Measurements from ENCODE around the gene KNG1. TPM values are rescaled to one million over a fixed set of nuclear protein-coding genes. Genes with fewer than 3 reads are reported as not detected.

The KNG1 gene
- polyA plus RNA-seq, 3 donors, result 0.02 to 0.04 TPM; not detected in 1

- 72 to 80% (median 80%) methylated on average over 11 of the region's 11 CpGs for WGBS, 3 donors
- no peak overlapping the region for H3K27ac ChIP-seq (ENCODE audit: low read depth, low read length)
Observed at GRCh38 chr3:186759231-186759930, 42.2 kb downstream of the KNG1 start.

- 94 to 96% (median 95%) methylated on average over 10 of the region's 10 CpGs for WGBS, 3 donors
- no peak overlapping the region for H3K27ac ChIP-seq (ENCODE audit: low read depth, low read length)
Observed at GRCh38 chr3:186760141-186760833, 43.1 kb downstream of the KNG1 start.

GRCh38 chr3:186760897-186761447 lies 43.8 kb downstream of the KNG1 start:
- 86 to 95% (median 94%) methylated on average over 8 of the region's 8 CpGs for WGBS, 3 donors
- no peak overlapping the region for H3K27ac ChIP-seq (ENCODE audit: low read depth, low read length)

- 6 to 11% (median 9%) methylated on average over 26 of the region's 26 CpGs for WGBS, 3 donors
Observed at GRCh38 chr3:186772281-186772694, 55.1 kb downstream of the KNG1 start.

GRCh38 chr3:186772701-186773417 lies 55.7 kb downstream of the KNG1 start:
- WGBS, 3 donors, result 16 to 21% (median 20%) methylated on average over 28 of the region's 28 CpGs
- no peak overlapping the region for H3K27ac ChIP-seq (ENCODE audit: low read depth, low read length)

More at GRCh38 chr3:186772281-186772694, 55.1 kb downstream of the KNG1 start:
- no peak overlapping the region for H3K27ac ChIP-seq (ENCODE audit: low read depth, low read length)

- WGBS, 3 donors, result 59 to 74% (median 64%) methylated on average over 8 of the region's 8 CpGs
Observed at GRCh38 chr3:186775999-186776398, 58.8 kb downstream of the KNG1 start.

GRCh38 chr3:186779204-186779603 lies 62.0 kb downstream of the KNG1 start:
- no peak overlapping the region for H3K27ac ChIP-seq (ENCODE audit: low read depth, low read length)
- 87 to 96% (median 93%) methylated on average over 5 of the region's 5 CpGs for WGBS, 3 donors

More at GRCh38 chr3:186775999-186776398, 58.8 kb downstream of the KNG1 start:
- H3K27ac ChIP-seq (ENCODE audit: low read depth, low read length), result no peak overlapping the region

GRCh38 chr3:186782542-186783057 lies 65.4 kb downstream of the KNG1 start:
- peak overlapping the region; percentile 75 for H3K27ac ChIP-seq (ENCODE audit: low read depth, low read length)
- 1 to 5% (median 3%) methylated on average over 21 of the region's 21 CpGs for whole genome bisulfite sequencing, 3 donors

- H3K27ac ChIP-seq (ENCODE audit: low read depth, low read length), result peak within 1 kb of the TSS; percentile 75
- WGBS, 3 donors, result 0 to 1% (median 0%) methylated on average over 60 of the region's 60 CpGs
Observed at GRCh38 chr3:186783058-186783730, 66.0 kb downstream of the KNG1 start, which contains the start of gene EIF4A2. Gene EIF4A2 (plus strand): TSS chr3:186783577. CDS start chr3:186783611, 34 bp downstream.

GRCh38 chr3:186783731-186784515 lies 66.8 kb downstream of the KNG1 start:
- H3K27ac ChIP-seq (ENCODE audit: low read depth, low read length), result peak overlapping the region; percentile 75
- 0 to 1% (median 0%) methylated on average over 56 of the region's 56 CpGs for WGBS, 3 donors

- no peak overlapping the region for H3K27ac ChIP-seq (ENCODE audit: low read depth, low read length)
- 5 to 16% (median 12%) methylated on average over 7 of the region's 7 CpGs for WGBS, 3 donors
Observed at GRCh38 chr3:186784820-186785494, 67.8 kb downstream of the KNG1 start.

- H3K27ac ChIP-seq (ENCODE audit: low read depth, low read length), result no peak overlapping the region
- 10 to 30% (median 28%) methylated on average over 7 of the region's 7 CpGs for WGBS, 3 donors
Observed at GRCh38 chr3:186785495-186786018, 68.4 kb downstream of the KNG1 start.

GRCh38 chr3:186786922-186787321 lies 69.8 kb downstream of the KNG1 start:
- 57 to 74% (median 62%) methylated on average over 3 of the region's 3 CpGs for WGBS, 3 donors
- H3K27ac ChIP-seq (ENCODE audit: low read depth, low read length), result no peak overlapping the region

- WGBS, 3 donors, result 66 to 82% (median 81%) methylated on average over 15 of the region's 15 CpGs
- no peak overlapping the region for H3K27ac ChIP-seq (ENCODE audit: low read depth, low read length)
Observed at GRCh38 chr3:186787642-186788481, 70.7 kb downstream of the KNG1 start.

- 51 to 65% (median 62%) methylated on average over 13 of the region's 13 CpGs for WGBS, 3 donors
- H3K27ac ChIP-seq (ENCODE audit: low read depth, low read length), result no peak overlapping the region
Observed at GRCh38 chr3:186788482-186789370, 71.6 kb downstream of the KNG1 start.
